GM21423 (cell line): ENCODE measurements around the gene GRIN2A.

ENCODE experiments used
- ATAC-seq: cut with Tn5 transposase; IDR thresholded peaks from one replicate; pipeline ENCODE4 v1.9.1; 2021; ENCODE audit warnings: mild to moderate bottlenecking, moderate library complexity; ENCODE audit not compliant: unreplicated experiment

Gene GRIN2A

GRCh38 chr16:10182222-10183053 lies at the start of gene GRIN2A:
TSS of gene GRIN2A (minus strand) at chr16:10182428. CDS start at chr16:10180411, 2,017 bp downstream.
- ATAC-seq: no peak

- ATAC-seq: no peak
Measured at GRCh38 chr16:10231563-10231962, 49.3 kb upstream of the GRIN2A start.

- peak; percentile 70 for ATAC-seq
Measured at GRCh38 chr16:10228779-10229178, 46.6 kb upstream of the GRIN2A start.

GRCh38 chr16:10226987-10227306 lies 44.7 kb upstream of the GRIN2A start:
- no peak for ATAC-seq

GRCh38 chr16:10226141-10226986 lies 44.1 kb upstream of the GRIN2A start:
- ATAC-seq: no peak

DNA sequence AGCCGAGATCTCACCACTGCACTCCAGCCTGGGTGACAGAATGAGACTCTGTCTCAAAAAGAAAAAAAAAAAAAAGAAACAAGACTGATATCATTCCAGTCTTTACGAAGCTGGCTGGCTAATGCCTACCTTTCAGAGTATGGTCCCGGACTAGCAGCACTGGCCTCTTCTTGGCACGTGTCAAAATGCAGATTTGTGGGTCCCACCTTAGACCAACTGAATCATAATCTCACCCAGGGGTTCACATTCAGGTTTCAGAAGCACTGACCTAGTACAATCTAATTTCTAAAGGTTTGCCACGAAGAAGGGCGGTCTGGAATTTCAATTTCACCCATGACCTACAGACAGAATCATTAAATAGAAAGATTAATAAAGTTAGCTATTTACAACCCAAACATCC lies 43.4 kb upstream of the GRIN2A start:
- no peak for ATAC-seq

DNA sequence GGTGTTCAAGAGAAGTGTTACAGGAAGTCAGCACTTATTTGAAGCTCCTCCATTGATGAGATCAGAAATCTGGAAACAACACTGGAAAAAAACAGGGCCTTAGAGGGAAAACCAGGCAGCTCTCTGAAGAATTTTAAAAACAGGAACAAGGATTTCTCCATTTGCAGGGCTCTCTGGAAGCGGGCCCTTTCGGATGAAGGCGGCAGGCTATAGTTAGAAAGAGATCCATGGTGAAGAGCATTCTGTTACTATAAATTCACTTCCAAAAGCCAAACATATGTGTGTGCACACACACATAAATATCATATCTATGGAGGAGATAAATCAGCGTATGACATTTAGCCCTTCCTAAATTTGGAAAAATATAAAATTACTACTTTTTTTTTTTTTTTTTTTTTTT lies 42.6 kb upstream of the GRIN2A start:
- no peak for ATAC-seq

DNA sequence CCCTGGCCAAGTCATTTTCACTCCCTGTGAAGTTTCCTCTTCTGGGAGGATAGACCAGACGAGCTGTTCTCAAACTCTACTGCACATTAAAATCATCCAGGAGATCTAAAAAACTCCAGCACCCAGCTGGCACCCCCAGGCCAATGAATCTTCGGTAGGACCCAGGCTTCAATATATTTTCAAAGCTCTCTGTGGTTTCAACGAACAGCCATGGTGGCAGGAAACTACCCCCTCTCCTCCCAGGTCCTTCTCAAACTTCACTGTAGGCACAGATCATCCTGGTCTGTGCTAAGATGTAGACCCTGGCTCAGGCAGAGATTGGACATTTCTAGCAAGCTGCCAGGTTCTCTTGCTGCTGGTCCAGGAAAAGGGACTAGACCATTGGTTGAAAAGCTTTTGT lies 38.7 kb upstream of the GRIN2A start:
- ATAC-seq: no peak

DNA sequence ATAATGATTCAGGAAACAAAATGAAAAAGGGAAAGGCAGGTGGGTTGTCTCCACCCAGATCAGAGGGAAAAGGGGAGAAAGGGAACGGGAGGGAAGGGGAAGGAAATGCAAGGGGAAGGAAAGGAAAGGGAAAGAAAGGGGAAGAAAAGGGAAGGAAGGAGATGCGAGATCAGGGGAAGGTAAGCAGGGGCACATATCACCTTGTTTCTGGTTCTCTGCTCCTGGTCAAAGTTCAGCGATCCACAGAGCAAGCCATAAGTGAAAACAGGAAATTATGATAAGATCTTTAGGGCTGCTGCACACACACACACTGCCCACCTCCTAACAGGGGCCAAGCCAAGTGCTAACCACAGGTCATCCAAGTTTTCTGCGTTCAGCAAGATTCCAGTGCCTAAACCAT lies 37.5 kb upstream of the GRIN2A start:
- no peak for ATAC-seq

DNA sequence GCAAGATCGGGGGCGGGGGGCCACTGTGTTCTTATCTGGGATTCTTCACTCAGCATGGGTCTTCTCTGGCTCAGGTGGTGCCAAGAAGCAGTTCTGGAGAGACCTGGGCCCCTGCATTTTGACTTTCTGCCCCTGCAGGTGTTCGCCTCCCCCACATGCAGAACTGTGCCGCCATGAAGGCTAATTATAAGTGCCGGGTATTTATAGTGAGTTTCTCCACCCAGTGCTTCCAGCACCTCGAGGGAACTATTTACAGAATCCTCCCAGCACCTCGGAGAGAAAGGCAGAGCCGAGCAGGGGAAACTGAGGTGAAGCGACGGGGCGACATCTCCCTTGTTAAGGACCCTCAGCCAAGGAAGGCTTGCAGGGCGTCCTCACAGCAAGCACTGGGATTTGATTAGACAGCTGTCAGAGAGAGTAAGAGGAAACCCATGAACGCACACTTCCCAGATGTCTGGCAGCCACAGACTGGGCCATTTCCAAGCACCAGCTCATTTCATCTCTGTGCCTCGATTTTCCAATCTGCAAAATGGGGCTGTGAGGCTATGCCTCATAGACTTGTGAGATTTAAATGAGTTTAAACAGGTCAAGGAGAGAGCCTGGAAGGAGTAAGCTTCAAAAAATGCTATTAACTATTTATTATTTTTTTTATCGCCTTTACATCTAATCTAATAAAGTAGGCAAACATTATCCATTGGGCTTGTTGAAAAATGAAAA lies 36.4 kb upstream of the GRIN2A start:
- no peak for ATAC-seq

GRCh38 chr16:10213748-10214147 lies 31.5 kb upstream of the GRIN2A start:
- ATAC-seq: no peak

DNA sequence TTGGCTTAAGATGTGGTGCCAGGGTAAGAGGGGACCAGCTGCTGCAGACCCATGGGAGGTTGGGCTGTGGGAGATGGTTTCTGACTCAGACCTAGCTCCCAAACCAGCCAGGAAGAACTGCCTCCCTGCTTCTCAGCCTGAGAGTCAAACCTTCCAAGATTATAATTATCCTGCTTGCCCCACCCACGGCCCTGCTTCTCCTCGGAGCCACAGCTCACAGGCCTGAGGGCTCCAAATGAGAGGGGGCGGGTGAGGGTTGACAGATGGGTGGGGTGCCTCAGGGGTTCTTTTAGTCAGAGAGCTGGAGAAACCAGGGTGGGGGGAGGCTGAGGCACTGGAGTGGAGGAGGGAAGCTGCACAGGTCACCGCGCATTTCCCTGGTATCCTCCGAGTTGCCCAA lies 28.7 kb upstream of the GRIN2A start:
- no peak for ATAC-seq

GRCh38 chr16:10206865-10207264 lies 24.6 kb upstream of the GRIN2A start:
- ATAC-seq: no peak

- peak; percentile 63 for ATAC-seq
Measured at GRCh38 chr16:10206215-10206614, 24.0 kb upstream of the GRIN2A start.

DNA sequence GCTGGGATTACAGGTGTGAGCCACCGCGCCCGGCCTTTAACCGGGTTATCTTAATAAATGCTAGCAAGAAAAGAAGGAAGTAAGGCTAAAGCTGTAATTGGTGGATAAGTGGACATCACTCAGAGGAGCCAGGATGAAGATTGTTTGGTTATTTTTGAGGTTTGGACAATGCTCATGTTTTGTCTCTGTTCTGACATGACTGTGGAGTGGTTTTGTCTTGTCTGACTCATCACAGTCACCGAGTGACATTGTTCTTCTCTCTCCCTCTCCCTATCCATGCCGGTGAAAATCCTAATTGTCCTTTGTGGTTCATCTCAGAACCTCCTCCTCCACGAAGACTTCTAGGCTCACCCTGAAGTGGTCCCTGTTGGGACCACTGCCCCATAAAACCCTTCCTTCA lies 23.5 kb upstream of the GRIN2A start:
- no peak for ATAC-seq

DNA sequence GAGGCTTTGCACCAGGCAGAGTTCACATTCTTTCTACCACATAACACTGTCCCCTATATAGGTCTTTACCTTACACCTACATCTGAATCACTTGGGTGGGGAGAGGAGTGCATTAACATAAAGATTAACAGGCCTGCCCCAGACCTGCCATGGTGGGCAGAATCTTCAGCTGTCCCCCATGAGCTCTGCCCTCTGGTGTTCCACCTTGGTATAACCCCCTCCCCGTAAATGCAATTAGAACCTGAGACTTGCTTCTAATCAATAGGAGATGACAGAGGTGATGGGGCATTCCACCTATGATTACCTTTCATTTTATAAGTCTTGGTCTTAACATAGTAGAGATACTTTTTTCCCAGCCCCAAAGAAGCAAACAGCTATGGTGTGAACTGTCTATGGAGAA lies 20.4 kb upstream of the GRIN2A start:
- ATAC-seq: no peak

DNA sequence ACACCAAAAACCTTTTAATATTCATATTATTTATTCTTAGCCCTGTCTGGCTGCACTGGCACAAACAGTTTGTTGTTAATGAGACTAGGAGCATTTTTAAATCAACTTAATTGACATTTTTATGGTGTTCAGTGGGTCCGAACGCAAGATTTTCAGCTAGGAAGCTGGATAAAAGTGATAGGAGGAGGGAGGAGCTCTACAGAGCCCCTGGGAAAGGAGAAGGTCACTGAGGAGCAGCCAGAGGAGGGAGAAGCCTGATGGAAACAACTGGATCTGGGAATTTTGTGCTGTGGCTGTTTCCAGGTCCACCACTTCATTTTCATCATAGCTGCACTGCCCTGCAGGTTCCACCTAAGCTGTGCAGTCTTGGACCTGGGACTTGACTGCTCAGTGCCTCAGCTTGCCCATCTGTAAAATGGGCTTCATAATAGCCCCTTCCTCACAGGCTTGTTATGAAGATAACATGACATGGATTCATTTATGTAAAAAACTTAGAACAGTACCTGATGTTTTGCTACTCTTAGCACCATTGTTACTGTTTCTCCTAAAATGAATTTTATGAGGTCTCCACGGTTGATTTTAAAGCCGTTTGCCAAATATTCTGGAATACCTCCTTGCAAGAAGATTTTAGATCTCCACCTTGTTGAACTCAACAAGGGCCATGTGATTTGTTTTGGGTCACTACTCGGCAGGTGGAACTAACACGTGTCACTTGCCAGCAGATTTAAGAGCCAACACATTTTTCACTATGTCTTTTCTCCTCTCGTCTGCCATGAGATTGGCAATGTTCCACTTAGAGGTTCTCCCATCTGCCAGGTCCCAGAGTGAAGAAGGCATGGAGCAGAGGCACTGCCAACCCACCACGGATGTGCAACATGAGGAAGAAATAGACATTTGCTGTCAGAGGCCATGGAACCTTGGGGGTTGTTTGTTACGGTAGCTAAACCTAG lies 18.7 kb upstream of the GRIN2A start:
- no peak for ATAC-seq

DNA sequence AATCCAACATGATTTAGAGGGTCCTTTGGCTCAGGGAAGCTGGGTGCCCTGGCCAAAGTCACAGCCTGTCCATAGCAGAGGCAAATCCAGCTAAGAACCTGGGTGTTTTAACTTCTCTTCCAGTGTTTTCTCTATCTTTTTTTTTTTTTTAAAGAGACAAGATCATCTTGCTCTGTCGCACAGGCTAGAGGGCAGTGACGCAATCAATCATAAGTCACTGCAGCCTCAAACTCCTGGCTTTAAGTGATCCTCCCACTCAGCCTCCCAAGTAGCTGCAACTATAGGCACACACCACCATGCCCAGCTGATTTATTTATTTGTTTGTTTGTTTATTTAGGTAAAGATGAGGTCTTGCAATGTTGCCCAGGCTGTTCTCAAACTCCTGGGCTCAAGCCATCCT lies 14.8 kb upstream of the GRIN2A start:
- ATAC-seq: no peak

GRCh38 chr16:10191096-10191495 lies 8.9 kb upstream of the GRIN2A start:
- ATAC-seq: no peak

DNA sequence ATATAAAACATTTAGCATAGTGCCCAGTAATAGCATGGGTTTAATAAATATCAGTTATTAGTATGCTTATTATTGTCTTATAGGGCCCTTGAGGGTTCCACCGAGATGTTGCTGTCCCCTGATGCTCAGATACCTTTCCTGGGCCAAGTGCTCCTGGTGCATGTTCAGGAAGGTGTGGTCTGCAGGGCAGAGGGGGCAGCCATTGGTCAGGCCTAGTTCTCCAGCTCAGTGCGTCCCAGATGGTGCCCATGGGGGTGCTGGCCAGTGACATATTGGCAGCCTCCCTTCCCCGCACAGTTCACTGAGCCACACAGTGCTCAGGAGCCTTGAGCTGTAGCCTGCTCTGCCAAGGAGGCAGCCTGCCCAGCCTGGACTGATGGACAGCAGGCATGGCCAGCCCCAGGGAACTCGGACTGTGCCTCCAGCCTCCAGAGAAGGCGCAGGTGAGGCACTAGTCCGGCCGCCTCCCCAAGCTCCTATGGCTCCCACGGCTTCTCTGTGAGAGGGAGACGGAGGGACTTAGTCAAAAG lies 7.7 kb upstream of the GRIN2A start:
- no peak for ATAC-seq
